ENCODE results near the gene TYR.
"Not testable (repeated sequence)": the region's sequence is repeated elsewhere in the genome, so short reads cannot be mapped to it uniquely, and the experiment has no call there.

Gene TYR

DNA sequence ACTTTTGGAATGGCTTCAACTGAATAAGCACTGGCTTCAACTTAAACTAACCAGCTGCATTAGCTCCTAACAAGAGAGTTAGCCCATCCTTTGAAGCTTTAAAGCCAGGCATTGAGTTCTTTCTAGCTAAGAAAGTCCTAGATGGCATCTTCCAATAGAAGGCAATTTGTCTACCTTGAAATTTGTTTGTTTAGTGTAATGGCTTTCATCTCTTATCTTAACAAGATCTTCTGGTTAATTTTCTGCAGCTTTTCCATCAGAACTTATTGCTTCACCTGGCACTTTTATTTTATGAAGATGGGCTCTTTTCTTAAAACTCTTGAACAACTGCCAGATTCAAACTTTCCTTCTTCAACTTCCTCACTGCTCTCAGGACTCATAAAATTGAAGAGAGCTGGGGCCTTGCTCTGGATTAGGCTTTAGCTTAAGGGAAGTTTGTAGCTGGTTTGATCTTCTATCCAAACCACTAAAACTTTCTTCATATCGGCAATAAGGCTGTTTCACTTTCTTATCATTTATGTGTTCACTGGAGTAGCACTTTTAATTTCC lies 94.9 kb downstream of the TYR start:
- not testable (repeated sequence) for DNase-seq

DNA sequence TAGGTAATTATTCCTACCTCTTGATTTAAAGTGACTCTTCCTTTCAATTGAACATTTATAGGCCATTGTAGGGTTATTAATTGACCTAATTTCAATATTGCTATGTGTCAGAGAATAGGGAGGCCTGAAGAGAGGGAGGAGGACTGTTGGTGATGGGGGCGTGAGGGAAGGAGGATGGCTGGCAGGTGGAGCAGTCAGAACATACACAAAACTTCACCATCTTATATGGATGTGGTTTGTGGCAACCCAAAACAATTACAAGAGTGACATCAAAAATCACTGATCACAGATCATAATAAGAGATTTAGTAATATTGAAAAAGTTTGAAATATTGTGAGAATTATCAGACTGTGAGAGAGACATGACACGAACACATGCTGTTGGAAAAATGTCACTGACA lies 95.5 kb downstream of the TYR start:
- not testable (repeated sequence) for DNase-seq

- no peak for DNase-seq
These were observed 98.3 kb downstream of the TYR start for GRCh38 chr11:89275966-89276365.

DNA sequence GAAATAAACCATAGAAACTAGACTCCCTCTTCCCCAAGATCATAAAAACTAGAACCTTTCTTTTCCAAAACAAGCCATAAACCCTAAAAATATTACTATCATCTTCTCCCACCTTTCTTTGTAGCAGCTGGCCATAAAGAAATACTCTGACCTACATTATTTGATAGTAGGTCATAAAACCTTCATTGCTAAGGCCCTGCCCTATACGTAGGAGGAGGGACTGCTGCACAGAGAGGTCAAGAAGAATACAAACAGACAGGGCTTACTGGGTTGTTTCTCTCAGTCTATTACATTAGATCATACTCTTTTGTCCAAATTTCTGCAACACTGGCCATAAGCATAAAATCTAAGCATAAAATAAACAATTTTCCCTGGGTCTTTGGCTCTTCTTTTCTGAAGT lies 101.5 kb downstream of the TYR start:
- no peak for DNase-seq

DNA sequence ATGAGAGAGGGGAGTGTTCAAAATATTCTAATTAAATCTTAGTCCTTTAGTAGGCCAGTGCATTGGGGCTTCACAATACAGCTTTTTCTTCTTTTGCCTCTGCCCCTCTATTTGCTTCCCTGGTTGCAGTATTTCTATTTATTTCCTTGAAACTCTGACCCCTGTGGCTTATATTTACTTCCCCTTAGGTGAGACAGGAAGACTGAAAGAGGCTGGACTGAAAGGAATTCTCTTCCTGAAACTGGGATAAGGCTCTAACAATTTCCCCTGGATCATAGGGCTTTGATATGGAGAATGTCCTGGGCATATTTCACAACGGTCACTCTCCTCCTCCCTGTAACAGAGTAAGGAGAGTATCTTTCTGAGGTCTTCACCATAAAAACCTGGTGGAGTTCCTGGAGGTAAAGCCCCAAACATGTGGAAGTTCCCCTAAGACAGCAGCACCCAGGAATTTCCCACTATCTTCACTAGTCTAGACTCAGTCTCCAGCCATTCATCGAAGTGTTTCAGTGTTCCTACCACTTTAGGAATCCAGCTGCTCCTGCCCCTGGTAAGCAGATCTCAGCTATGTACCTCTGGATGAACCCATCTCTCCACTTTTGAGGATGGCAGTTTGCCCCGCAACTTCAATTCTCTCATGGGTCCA lies 103.5 kb downstream of the TYR start:
- not testable (repeated sequence) for DNase-seq

DNA sequence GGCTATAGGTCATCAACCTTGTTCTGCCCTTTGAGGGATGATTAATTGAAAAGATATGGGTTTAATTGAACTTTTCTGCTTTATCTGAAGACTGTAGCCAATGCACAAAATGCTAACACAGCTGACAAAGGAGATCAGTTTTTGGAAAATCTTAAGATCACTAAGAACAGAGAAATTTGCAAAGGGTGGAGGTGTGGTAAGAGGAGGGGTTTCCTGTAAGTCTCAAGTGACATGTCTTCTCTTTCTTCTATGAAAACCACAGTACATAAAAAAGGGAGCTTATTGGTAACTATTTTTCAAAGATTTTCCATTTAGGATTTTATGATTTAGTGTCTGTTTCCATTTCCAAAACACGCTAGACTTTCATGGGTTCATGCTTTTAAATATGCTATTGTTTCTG lies 108.9 kb downstream of the TYR start:
- not testable (repeated sequence) for DNase-seq

DNA sequence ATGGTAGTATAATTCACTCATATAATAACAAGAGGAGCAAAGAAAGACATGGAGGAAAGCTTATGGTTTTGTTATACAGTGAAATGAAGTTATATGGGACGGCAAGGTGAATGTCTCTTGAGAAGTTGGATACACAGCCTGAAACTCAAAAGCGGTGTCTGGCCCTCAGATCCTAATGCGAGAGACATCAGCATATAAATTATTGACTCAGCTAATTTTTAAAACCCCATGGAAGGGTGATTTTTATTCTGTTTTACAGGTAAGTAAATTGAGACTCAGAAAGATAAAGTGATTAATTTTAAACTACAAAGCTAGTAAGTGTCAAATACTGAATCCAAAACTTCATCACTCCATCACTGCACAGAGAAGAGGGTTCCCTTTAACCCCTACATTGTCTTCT lies 110.3 kb downstream of the TYR start:
- DNase-seq: not testable (repeated sequence)

DNA sequence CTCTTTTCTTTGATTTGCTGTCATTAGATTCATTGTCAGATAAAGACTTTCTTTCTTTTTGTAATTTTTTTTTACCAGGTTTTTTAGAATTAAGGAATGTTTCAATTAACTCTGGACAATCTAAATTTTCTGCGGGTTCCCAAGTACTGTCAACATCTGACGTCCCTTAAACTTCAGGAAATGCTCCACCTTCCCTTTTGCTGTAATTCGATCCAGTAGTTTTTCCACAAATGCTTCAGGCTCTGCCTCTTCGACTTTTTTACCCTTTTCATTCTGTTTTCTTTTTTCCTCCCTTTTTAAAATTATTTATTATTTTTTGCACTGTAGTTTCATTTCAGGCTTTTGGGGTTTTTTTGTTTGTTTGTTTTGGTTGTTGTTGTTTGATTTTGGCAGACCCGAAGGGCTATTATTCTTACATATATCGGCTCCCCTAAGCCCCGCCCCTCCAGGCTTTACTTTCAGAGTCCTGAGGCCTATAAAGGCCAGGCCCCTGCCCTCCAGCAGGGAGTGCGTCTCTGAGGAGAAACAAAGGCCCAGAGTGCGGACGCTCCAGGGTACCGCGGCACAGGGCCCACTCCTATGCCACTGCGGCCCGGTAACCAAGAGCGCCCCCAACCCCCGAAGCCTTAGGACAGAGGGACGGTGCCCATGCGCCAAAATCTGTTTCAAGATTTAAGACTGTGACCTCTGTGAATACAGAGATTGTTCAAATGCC lies 116.4 kb downstream of the TYR start:
- DNase-seq: no peak

- DNase-seq: not testable (repeated sequence)
These were observed 117.3 kb downstream of the TYR start for GRCh38 chr11:89295023-89295422.

DNA sequence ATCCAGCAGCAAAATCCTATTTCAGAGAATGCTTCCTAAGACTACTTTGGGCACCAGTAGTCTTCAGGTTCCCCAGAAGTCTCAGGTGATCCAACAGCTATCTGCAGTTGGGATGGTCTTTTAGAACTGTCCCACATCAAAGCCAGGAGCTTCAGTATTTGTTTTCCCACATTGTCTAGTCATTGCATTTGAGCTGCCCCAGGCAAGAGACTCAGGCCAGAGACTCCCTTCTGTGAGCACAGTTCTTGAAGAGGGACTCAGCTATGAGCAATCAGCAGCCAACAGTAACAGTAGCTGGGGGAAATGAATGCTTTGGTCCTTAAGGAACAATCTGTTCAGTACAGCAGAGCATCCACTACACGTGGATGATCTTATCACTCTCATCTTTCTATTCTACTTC lies 125.4 kb downstream of the TYR start:
- DNase-seq: not testable (repeated sequence)

GRCh38 chr11:89308272-89308671 lies 130.6 kb downstream of the TYR start:
- DNase-seq: not testable (repeated sequence)

DNA sequence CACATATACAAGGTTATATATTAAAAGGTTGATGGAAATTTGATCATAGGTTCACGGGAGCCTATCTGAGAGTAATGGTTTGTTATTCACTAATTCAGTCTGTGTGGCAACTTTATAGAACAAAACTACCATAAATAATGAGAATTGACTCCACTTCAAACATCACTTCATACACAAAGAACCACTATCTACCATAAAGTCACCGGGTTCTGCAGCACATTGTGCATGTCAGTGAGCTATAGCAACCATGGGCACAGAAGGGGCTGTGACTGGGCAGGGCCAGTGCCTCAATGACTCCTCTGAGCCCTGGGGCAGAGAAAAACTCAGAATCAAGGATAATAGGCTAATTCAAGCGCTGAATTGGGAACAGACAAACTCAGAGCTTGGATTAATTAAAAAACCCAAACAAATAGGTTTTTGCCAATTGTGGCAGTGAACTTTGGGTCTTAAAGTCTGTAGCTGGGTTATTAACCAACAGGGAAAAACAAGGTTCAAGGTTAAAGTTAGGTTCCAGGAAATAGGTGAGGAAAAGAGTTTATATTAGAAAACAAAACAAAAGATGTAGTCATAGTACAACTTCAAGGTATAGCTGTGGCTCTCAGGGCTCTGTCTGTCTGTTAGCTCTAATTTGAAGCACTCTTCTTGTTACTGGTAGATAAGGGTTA lies 131.8 kb downstream of the TYR start:
- DNase-seq: not testable (repeated sequence)

GRCh38 chr11:89310607-89311006 lies 132.9 kb downstream of the TYR start:
- DNase-seq: not testable (repeated sequence)

GRCh38 chr11:89321401-89321800 lies 143.7 kb downstream of the TYR start:
- DNase-seq: no peak

GRCh38 chr11:89327885-89328284 lies 150.2 kb downstream of the TYR start:
- DNase-seq: no peak

DNA sequence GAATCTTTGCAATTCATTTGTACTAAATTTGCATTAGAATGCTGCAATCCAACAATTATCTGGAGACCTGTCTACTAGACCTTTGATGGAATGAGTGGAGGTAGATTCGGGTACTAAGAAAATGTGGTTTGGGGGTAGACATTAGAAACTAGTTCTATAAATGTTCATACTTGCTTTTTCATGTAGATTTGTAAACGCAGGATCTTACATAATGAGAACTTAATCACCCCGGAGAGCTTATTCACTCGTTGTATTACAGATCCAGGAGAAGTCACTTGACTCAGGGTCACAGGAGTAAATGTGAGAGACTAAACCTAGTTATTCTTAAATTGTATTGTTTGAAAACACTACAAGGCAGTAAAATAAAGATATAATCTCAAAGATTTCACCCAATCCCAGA lies 154.3 kb downstream of the TYR start:
- DNase-seq: not testable (repeated sequence)

DNA sequence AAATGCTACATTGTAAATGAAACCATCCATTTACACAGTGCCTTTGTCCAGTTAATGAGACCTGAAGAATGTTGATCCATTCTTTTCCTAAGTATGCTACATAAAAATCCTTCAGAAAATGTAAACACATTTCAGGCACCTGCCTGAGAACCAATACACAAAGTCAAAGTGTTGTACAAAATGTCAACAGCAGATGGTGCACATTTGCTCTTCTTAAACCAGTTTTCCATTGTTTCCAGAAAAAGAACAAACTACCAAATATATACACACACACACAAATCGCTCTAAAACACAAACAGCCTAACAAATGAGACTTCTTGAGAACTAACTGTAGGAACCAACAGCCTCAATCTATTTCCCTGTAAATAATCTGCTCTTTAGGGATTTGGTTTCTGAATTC lies 156.0 kb downstream of the TYR start:
- not testable (repeated sequence) for DNase-seq

GRCh38 chr11:89337100-89337650 lies 159.5 kb downstream of the TYR start:
- not testable (repeated sequence) for DNase-seq

DNA sequence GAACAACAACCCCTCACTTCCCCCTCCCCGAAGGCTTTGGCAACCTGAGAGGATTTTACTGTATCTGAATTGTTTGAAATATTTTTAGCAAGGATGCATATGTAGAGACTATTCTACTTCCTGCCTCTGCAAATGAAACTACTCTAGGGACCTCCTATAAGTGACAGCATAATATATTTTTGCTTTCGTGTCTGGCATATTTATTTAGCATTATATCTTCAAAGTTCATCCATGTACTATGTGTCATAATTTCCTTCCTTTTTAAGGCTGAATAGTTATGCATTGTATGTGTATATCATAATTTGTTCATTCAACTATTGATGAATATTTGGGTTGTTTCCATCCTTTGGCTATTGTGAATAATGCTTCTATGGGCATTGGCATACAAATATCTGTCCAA lies 160.4 kb downstream of the TYR start:
- not testable (repeated sequence) for DNase-seq

GRCh38 chr11:89340450-89340849 lies 162.8 kb downstream of the TYR start:
- DNase-seq: not testable (repeated sequence)

- DNase-seq: not testable (repeated sequence)
These were observed 165.4 kb downstream of the TYR start for GRCh38 chr11:89342880-89343572.
